Measurements from ENCODE around the gene ENDOG.
"Not testable (repeated sequence)": the region's sequence is repeated elsewhere in the genome, so short reads cannot be mapped to it uniquely, and the experiment has no call there.

The ENDOG gene

GRCh38 chr9:128828719-128829452 lies 10.6 kb downstream of the ENDOG start:
- no peak for DNase-seq (ENCODE audit: low spot score)

- peak; percentile 95 for DNase-seq (ENCODE audit: low spot score)
Observed at GRCh38 chr9:128829477-128830251, 11.4 kb downstream of the ENDOG start, which contains the start of gene SPOUT1. Gene SPOUT1 (minus strand): TSS chr9:128829794. CDS start chr9:128829780, 14 bp downstream.

GRCh38 chr9:128833696-128834095 lies 15.4 kb downstream of the ENDOG start:
- DNase-seq (ENCODE audit: low spot score): no peak

GRCh38 chr9:128835246-128836210 lies 17.2 kb downstream of the ENDOG start:
- DNase-seq (ENCODE audit: low spot score): no peak

GRCh38 chr9:128836509-128837145 lies 18.3 kb downstream of the ENDOG start:
- DNase-seq (ENCODE audit: low spot score): no peak

- no peak for DNase-seq (ENCODE audit: low spot score)
Observed at GRCh38 chr9:128838338-128838737, 20.0 kb downstream of the ENDOG start.

- no peak for DNase-seq (ENCODE audit: low spot score)
Observed at GRCh38 chr9:128840524-128840923, 22.2 kb downstream of the ENDOG start.

GRCh38 chr9:128841694-128842492 lies 23.6 kb downstream of the ENDOG start:
- no peak for DNase-seq (ENCODE audit: low spot score)

GRCh38 chr9:128843171-128843570 lies 24.9 kb downstream of the ENDOG start:
- DNase-seq (ENCODE audit: low spot score): not testable (repeated sequence)

GRCh38 chr9:128845186-128845931 lies 27.1 kb downstream of the ENDOG start:
- DNase-seq (ENCODE audit: low spot score): no peak

GRCh38 chr9:128846680-128847030 lies 28.4 kb downstream of the ENDOG start:
- DNase-seq (ENCODE audit: low spot score): no peak

- no peak for DNase-seq (ENCODE audit: low spot score)
Observed at GRCh38 chr9:128847803-128848202, 29.5 kb downstream of the ENDOG start.

GRCh38 chr9:128851024-128851423 lies 32.7 kb downstream of the ENDOG start:
- DNase-seq (ENCODE audit: low spot score): not testable (repeated sequence)

GRCh38 chr9:128851779-128852600 lies 33.7 kb downstream of the ENDOG start:
- DNase-seq (ENCODE audit: low spot score): peak; percentile 31

- DNase-seq (ENCODE audit: low spot score): not testable (repeated sequence)
Observed at GRCh38 chr9:128852646-128853045, 34.3 kb downstream of the ENDOG start.

GRCh38 chr9:128854454-128854853 lies 36.2 kb downstream of the ENDOG start:
- DNase-seq (ENCODE audit: low spot score): not testable (repeated sequence)

- not testable (repeated sequence) for DNase-seq (ENCODE audit: low spot score)
Observed at GRCh38 chr9:128858476-128858875, 40.2 kb downstream of the ENDOG start.

- DNase-seq (ENCODE audit: low spot score): no peak
Observed at GRCh38 chr9:128860937-128861336, 42.6 kb downstream of the ENDOG start.

GRCh38 chr9:128861501-128861900 lies 43.2 kb downstream of the ENDOG start:
- no peak for DNase-seq (ENCODE audit: low spot score)

All from LoVo (cell line).